Astrocyte (in vitro differentiated cells and primary cell): ENCODE results near the gene CARD11.

ENCODE experiments used
- EZH2 ChIP-seq: IDR thresholded peaks from 2 replicates; pipeline ENCODE4 v1.6.1; 2012; ENCODE audit warnings: mild to moderate bottlenecking, low read length, inconsistent platforms; ENCODE audit not compliant: insufficient read depth
- TF ChIP-seq, protein P1 (sequence below): IDR thresholded peaks from 2 replicates; pipeline ENCODE4 v1.5.1; 2011; ENCODE audit warnings: low read depth, mild to moderate bottlenecking, inconsistent platforms, low read length, moderate library complexity; ENCODE audit not compliant: insufficient read depth

DNA sequence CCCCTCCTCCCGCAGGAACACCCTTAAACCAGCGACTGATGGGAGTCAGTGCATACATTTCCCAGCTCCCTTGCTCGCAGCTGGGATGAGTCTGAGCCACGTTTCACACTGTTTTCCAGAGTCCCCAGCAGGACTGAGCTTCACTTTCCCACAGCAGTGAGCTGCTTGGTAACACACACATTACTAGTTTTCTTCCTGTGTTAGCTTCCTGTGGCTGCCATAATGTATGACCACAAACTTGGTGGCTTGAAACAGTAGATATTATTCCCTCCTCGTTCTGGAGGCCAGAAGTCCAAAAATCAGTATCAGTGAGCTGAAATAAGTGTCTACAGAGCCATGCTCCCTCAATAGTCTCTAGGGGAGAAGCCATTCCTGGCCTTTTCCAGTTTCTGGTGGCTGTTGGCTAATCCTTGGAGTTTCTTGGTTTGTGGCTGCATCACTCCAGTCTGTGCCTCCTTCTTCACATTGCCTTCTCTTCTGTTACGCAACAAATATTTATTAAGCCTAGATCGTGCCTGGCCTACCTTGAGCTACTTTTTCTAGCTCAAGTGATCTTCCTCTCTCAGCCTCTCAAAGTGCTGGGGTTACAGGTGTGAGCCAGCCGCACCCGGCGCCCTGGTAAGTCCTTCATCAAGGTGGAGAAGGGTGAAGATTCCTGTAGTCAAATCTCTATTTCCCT is 26.2 kb upstream of the CARD11 start:
- TF ChIP-seq, protein P1, sequence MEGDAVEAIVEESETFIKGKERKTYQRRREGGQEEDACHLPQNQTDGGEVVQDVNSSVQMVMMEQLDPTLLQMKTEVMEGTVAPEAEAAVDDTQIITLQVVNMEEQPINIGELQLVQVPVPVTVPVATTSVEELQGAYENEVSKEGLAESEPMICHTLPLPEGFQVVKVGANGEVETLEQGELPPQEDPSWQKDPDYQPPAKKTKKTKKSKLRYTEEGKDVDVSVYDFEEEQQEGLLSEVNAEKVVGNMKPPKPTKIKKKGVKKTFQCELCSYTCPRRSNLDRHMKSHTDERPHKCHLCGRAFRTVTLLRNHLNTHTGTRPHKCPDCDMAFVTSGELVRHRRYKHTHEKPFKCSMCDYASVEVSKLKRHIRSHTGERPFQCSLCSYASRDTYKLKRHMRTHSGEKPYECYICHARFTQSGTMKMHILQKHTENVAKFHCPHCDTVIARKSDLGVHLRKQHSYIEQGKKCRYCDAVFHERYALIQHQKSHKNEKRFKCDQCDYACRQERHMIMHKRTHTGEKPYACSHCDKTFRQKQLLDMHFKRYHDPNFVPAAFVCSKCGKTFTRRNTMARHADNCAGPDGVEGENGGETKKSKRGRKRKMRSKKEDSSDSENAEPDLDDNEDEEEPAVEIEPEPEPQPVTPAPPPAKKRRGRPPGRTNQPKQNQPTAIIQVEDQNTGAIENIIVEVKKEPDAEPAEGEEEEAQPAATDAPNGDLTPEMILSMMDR, result no peak
- TF ChIP-seq EZH2, result no peak
